EL (cell line): Measurements from ENCODE around the gene GRN.
A peak's percentile ranks its signal among the peaks of the same experiment; 100 is the strongest.
"Not testable (repeated sequence)": the region's sequence is repeated elsewhere in the genome, so short reads cannot be mapped to it uniquely, and the experiment has no call there.

Experiments used
- DNase-seq: peaks from one replicate; pipeline ENCODE4 v3.0.0-alpha.2; 2016

The GRN gene

DNA sequence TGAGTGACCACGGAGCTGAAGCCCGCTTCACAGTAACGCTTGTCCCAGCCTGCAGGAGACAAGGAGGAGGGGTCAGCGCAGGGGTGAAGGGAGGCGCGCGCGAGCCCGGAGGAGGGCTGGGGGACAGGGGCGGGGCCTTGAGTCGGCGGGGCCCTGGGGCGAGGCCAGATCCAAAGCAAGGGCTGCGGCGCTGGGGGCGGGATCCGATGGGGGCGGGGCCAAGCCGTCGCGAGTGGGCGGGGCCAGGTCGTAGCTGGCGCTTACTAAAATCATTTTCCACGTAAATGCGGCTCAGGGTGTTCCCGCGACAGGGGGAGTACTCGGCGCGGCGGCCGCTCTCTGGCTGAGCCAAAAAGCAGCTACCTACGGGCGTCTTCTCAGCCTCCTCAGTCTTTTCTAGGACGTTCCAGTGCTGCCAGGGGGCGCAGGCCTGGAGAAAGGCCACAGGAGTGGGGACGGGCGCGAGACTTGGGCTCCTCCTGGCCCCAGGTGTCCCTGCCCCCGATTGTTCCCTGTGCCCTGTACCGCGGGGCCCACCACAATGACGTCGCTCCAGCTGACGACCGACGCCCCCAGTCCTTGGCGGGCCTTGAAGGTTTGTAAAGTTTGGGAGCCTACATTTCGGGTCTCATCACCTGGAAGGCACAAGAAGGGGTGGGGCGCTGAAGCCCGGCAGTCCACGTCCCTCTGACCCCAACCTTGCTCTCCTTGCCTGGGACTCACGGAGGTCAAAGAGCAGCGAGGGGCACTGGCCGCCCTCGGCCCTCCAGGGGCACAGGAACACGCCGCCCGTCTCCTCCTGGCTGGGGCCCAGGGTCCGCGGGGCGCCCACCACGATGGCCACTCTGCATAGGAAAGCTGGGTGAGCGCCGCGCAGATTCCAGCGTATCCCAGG lies 40.4 kb downstream of the GRN start:
- peak; percentile 83 for DNase-seq

DNA sequence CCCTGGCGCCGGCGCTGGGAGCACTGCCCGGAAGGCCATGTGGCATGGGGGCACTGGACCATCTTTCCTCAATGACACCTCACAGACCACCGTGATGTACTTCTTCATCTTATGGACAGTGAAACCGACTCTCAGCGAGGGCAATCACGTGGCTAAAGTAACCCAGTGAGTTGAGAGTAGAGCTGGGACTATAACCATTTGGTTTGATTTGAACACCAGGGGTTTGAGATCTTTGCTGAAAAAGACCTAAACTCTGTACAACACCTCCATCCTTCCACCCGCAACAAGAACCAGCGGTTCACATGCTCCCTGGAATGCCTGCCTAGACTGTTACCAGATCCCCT lies 41.1 kb downstream of the GRN start:
- DNase-seq, result no peak

DNA sequence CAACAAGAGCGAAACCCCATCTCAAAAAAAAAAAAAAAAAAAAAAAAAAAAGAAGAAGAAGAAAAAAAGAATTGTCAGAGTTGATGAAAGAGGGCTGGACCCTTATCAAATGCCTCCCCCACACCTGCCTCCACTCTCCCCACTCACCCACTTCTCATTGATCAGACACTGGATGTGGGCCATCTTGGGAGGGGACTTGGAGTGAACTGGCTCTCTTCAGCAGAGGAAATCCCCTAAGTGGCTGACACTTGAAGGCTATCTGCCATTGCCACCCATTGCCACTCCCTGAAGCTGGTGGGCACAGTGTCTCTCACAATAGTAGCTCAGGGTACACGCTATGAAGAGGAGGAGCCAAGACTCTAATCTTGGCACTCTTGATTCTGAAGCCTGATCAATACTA lies 42.7 kb downstream of the GRN start:
- no peak for DNase-seq

DNA sequence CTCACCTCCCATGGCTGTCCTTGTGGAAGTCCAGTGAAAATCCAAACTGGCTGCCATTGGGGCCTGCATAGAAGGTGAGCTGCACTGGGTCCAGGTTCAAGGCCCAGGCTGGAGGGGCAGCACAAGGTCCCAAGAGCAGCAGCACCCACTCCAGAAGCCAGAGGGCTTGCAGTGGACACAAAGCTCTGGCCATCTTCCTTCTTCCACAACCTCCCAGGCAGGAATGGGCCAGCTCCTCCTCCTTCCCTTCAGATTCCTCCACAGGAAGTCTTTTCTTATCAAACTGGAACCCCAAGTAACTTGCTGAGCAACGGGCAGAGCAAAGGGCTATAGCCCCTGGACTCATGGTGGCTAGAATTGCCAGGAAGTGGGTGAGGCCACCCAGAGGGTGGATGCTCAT lies 44.2 kb downstream of the GRN start, which contains the start of gene ITGA2B:
TSS of gene ITGA2B (minus strand) at position 369 of the 400 bp plus-strand sequence. CDS start at position 193, 176 bp downstream.
- no peak for DNase-seq

DNA sequence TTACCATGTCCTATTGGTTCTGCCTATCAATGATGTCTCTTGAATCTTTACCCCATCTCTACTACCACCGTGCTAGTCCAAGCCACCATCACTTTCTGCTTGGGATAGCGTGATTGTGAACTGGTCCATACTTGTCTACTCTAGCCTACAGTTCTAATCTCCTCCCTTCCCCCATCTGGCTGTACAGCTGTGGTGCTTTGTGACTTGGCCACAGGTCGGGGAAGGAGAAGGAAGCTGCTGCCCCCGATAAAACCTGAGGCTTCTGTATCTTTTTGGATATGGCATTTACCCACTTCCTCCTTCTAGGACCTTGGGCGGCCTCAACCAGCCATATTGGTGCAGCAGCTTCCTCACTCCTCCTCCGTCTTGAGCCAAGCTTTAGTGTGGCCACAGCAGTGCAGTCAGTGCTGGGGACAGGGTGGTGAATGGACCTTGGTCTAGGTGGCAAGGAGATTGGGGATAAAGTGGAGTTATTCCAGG lies 44.7 kb downstream of the GRN start:
- DNase-seq, result no peak

DNA sequence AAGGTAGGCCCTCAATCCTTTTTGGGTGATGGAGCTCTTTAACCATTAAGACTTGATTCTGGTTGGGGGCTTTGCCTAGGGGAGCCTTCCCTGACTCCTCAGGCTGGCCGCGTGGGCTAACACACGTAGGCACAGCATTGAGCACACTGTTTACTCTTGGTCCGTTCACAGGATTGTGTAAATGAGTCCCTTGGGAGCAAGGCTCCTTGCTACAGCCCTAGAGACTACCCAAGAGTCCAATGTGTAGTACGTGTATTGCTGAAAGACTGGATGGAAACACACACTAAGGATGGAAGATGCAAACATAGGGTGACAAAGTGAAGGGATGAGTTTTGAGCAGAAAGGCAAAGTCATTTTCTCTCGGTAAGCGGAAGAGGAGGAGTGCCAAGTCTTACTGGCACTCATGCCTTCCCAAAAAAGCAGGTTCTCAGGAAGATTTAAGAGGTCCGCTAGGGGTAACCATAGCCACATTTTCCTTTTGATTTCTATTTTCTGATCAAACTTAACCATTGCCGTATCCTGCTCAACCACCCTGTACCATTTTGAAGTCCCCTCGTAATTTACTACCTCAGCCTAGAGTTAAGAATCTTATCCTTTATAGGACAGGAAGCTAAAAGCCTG lies 45.3 kb downstream of the GRN start:
- DNase-seq, result no peak

DNA sequence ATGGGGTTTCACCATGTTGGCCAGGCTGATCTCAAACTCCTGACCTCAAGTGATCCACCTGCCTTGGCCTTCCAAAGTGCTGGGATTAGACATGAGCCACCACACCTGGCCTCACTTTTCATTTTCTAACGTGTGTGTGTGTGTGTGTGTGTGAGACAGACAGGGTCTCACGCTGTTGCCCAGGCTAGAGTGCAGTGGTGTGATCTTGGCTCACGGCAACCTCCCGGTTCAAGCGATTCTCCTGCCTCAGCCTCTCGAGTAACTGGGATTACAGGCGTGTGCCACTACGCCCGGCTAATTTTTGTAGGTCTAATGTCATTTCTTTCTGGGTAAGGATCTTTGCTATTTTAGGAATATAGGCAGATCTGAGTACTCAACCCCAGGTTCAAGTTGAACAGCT lies 49.0 kb downstream of the GRN start:
- DNase-seq, result not testable (repeated sequence)

DNA sequence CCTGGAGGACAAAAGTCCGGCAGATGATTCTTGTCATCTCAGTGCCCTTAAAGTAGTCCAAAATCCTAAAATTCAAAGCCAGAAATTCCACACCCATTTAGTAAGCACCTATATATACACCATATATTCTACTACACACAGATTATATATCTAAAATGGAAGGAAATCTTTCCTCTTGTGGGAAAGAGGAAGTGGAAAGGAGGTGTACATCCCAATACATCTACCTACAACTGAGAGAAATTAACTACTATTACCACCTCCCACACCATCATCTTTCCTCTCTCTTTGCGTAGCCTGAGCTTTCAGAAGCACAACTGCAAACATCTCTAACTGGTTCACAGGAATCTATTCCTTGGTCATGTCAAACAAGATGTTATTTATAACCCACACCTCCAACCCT lies 49.7 kb downstream of the GRN start:
- DNase-seq, result no peak

DNA sequence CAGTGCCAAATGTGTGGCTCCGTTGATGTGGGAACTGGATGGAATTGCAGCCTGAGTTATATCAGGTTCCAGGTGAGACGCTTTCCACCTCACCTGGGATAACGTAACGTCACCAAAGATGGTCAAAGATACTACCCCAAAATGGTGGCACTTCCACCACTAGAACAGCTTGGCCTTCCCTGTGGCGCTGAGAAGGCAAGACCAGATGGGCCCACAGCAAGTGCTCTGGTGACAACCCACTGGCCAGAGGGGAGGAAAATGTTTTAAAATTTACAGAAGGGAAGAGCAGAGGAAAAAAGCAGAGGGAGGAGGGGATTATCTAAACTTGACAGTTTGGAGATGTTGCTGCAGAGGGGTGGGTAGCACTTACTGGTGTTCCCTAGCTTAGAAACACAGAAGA lies 51.8 kb downstream of the GRN start:
- DNase-seq, result no peak

DNA sequence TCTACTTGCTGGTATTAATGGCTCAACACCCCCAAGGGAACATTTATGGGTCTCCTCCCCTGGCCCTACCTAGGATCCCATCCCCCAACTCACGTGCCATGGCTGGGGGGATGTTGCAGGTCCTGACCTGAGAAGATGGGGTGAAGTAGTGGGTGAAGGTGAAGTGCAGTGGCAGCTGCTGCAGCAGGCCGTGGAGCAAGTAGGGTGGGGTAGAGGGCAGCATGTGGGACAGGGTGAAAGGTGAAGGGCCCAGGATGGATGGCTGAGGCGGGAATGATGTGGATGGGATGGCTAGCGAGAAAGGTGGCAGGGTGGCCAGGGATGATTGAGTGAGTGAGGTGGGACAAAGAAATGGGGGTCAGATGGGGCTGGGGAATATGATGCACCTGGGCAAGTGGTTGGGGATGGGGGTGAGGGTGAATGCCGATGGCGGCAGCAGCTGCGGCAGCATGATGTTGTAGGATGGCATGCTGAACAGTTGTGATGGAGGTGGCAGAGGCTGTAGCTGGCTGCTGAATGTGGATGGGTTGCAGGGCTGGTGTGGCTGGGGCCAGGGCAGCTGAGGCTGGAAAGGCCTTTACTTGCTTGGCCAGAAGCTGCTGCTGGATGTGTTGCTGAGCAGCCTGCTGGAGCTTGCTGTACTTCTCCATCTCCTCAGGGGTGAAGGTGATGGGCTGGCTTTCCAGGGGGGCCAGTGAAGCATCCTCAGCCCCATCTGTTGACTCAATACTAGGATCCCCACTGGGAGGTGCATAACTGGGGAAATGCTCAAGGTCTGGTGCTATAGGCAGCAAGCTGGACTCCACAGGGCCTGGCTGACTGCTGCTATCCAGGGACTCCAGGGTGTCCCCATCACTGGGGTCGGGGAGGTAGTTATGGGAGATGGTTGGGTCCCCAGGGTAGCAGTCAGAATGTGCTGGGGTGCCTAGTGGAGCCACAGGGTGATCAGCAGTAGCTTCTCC lies 52.7 kb downstream of the GRN start:
- no peak for DNase-seq

DNA sequence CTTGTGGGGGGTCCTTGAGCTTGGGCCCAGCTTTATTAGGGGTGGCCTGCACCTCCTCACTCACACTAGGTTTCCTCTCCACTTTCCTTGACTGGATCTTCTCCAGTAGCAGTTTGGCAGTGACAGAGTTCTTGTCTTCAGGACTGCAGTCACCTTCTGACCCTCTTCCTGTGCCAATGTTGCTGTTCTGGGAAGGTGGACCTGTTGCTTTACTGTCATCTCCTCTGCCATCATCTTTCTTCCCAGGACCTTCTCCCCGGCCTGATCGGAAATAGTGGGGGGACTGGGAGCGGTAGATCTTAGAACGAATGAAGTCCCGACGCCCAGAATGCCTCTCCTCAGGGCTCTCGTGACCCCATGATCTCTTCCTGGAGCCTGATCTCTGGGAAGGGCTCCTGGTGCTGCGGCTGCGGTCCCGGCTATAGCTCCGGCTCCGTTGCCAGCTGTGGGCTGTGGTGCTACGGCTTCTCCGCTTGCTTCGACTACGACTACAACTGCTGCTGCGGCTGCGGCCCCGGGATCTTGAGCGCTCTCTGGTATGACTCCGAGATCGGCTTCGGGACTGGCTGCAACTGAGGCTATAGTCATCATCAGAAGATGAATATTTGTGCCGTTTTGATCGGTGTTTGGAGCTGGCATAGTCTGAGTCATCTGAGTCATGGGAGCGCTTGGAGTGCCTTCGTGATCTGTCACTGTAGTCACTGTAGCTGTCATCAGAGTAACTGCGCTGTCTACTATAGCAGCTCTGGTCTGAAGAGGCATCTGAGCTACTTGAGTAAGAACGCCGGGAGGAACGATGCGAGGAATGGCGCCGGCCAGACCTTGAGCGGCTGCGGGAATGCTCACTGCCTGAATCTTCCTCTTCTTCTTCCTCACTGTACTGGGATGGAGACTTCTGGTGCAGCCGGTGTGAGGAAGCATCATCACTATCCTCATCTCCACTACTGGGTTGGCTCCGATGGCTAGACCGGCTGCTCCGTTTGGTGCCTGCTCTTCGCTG lies 53.9 kb downstream of the GRN start:
- DNase-seq, result no peak

DNA sequence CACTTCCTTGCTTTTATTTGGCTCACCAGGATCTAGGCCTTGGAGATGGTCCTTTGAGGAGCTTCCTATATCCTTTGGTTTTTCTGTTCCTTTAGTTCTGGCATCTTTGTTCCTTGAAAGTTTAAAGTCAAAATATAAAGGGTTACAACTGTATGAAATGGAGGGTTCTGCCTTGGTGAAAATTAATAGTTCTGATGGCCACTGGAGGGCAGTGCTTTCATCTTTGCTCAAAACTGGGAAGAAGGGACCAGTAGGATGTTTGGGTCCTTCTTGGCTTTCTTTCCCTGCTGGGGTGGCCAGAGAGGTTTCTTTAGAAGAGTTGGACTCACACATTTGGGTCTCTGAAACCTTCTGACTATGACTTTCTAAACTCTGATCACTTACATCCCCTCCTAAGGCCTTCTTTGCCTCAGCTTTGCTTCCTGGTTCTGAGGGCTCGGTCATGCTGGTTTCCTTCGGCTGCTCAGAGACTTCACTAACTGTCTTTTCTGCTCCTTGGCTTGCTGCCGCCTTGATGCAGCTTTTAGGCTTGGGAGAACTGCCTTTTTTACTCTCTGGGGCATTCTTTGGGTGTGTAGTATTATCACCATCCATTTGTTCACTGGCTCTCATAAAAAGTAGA lies 55.2 kb downstream of the GRN start:
- DNase-seq, result peak; percentile 31
